ENCODE data around the gene RNF224.

Gene RNF224

GRCh38 chr9:137273611-137274320, 46.5 kb downstream of the RNF224 start:
- Histone ChIP-seq H3K79me2 (ENCODE audit: insufficient read depth, low read length) (no peaks in the 10 kb centered on the region), H3K4me3 (ENCODE audit: insufficient read depth, low read length, poor library complexity, severe bottlenecking) (no peak overlapping the region), H3K9me2 (replicated peaks; ENCODE audit: insufficient read depth, low read length) (no peaks in the 10 kb centered on the region), H3K9ac (ENCODE audit: low read length) (no peak overlapping the region), H3K27ac (ENCODE audit: low read depth, low read length) (0 out of 2 replicates have a peak overlapping the region, but pooled peaks have one; percentile 5), H3F3A (ENCODE audit: insufficient read depth) (0 out of 2 replicates have a peak, but pooled peaks cover 4% of the 10 kb centered on the region), H4K20me1 (ENCODE audit: low read depth, low read length) (no peaks in the 10 kb centered on the region), H3K36me3 (ENCODE audit: low read length) (no peaks in the 10 kb centered on the region), H3K27me3 (ENCODE audit: low read length) (no peaks in the 10 kb centered on the region), H3K4me2 (ENCODE audit: low read depth, low read length, poor library complexity, severe bottlenecking) (no peak overlapping the region), H2AFZ (ENCODE audit: low read depth, low read length, severe bottlenecking) (no peak overlapping the region), H3K9me3 (ENCODE audit: insufficient read depth, low read length) (no peaks in the 10 kb centered on the region)
- no peak for TF ChIP-seq CTCF (IDR thresholded peaks at IDR 0.05; ENCODE audit: insufficient read depth, low read length, poor library complexity, severe bottlenecking)
- no peak for TF ChIP-seq EZH2phosphoT487 (conservative IDR thresholded peaks at IDR 0.05; ENCODE audit: low read length)

GRCh38 chr9:137275203-137275587, 47.9 kb downstream of the RNF224 start:
- no peak overlapping the region for H3K9ac ChIP-seq (ENCODE audit: low read length)
- no peak overlapping the region for H3K4me2 ChIP-seq (ENCODE audit: low read depth, low read length, poor library complexity, severe bottlenecking)
- H4K20me1 ChIP-seq (ENCODE audit: low read depth, low read length), result no peaks in the 10 kb centered on the region
- TF ChIP-seq EZH2phosphoT487 (conservative IDR thresholded peaks at IDR 0.05; ENCODE audit: low read length) (no peak), CTCF (IDR thresholded peaks at IDR 0.05; ENCODE audit: insufficient read depth, low read length, poor library complexity, severe bottlenecking) (no peak)
- no peak overlapping the region for H3K4me3 ChIP-seq (ENCODE audit: insufficient read depth, low read length, poor library complexity, severe bottlenecking)
- no peaks in the 10 kb centered on the region for H3K79me2 ChIP-seq (ENCODE audit: insufficient read depth, low read length)
- H3F3A ChIP-seq (ENCODE audit: insufficient read depth), result no peaks in the 10 kb centered on the region
- H3K27me3 ChIP-seq (ENCODE audit: low read length), result no peaks in the 10 kb centered on the region
- H2AFZ ChIP-seq (ENCODE audit: low read depth, low read length, severe bottlenecking), result no peak overlapping the region
- H3K9me3 ChIP-seq (ENCODE audit: insufficient read depth, low read length), result no peaks in the 10 kb centered on the region
- H3K9me2 ChIP-seq (replicated peaks; ENCODE audit: insufficient read depth, low read length), result no peaks in the 10 kb centered on the region
- no peaks in the 10 kb centered on the region for H3K36me3 ChIP-seq (ENCODE audit: low read length)
- H3K27ac ChIP-seq (ENCODE audit: low read depth, low read length), result no peak overlapping the region

- no peaks in the 10 kb centered on the region for H3K9me3 ChIP-seq (ENCODE audit: insufficient read depth, low read length)
- no peak overlapping the region for H2AFZ ChIP-seq (ENCODE audit: low read depth, low read length, severe bottlenecking)
- no peak overlapping the region for H3K9ac ChIP-seq (ENCODE audit: low read length)
- no peaks in the 10 kb centered on the region for H3K9me2 ChIP-seq (replicated peaks; ENCODE audit: insufficient read depth, low read length)
- 0 out of 2 replicates have a peak overlapping the region, but pooled peaks have one; percentile 62 for H3K27ac ChIP-seq (ENCODE audit: low read depth, low read length)
- H3K27me3 ChIP-seq (ENCODE audit: low read length), result no peaks in the 10 kb centered on the region
- TF ChIP-seq CTCF (IDR thresholded peaks at IDR 0.05; ENCODE audit: insufficient read depth, low read length, poor library complexity, severe bottlenecking) (no peak), EZH2phosphoT487 (conservative IDR thresholded peaks at IDR 0.05; ENCODE audit: low read length) (no peak)
- H3F3A ChIP-seq (ENCODE audit: insufficient read depth), result no peaks in the 10 kb centered on the region
- no peaks in the 10 kb centered on the region for H3K36me3 ChIP-seq (ENCODE audit: low read length)
- H4K20me1 ChIP-seq (ENCODE audit: low read depth, low read length), result no peaks in the 10 kb centered on the region
- no peak overlapping the region for H3K4me2 ChIP-seq (ENCODE audit: low read depth, low read length, poor library complexity, severe bottlenecking)
- H3K4me3 ChIP-seq (ENCODE audit: insufficient read depth, low read length, poor library complexity, severe bottlenecking), result no peak overlapping the region
- no peaks in the 10 kb centered on the region for H3K79me2 ChIP-seq (ENCODE audit: insufficient read depth, low read length)
Measured at GRCh38 chr9:137275588-137276472, 48.5 kb downstream of the RNF224 start.

Data from SU-DHL-6 (cell line).